Heart right ventricle (tissue), 16 donors: ENCODE results near the gene PLEKHG4. TPM values are rescaled to one million over a fixed set of nuclear protein-coding genes. Genes with fewer than 3 reads are reported as not detected.

Experiments
- ATAC-seq, 8 donors: fragments of 200-7000 bp; cut with Tn5 transposase; one replicate each; pipeline ENCODE4 v1.9.1; 2020; ENCODE audit warnings: mild to moderate bottlenecking in 8 of 8, moderate library complexity in 8 of 8, moderate number of reproducible peaks in 1 of 8
- DNase-seq, 2 donors: peaks; one replicate each; pipeline ENCODE4 v3.0.0-alpha.2; 2020
- H3K27ac ChIP-seq, 10 donors: fragments of 200-600 bp; sonication (generic) in 2 of 10; one replicate each; pipeline versions ENCODE4 v1.5.0 to v1.8.0; 2020 to 2022; ENCODE audit warnings: mild to moderate bottlenecking in 3 of 10
- H3K27me3 ChIP-seq, 7 donors: fragments of 200-600 bp; one replicate each; pipeline ENCODE4 v1.8.0; 2021 to 2022; ENCODE audit warnings: mild to moderate bottlenecking in 2 of 7
- H3K36me3 ChIP-seq, 9 donors: fragments of 200-600 bp; sonication (generic) in 1 of 9; one replicate each; pipeline versions ENCODE4 v1.5.0 to v1.8.0; 2020 to 2022; ENCODE audit warnings: mild to moderate bottlenecking in 2 of 9
- H3K4me1 ChIP-seq, 9 donors: fragments of 200-600 bp; sonication (generic) in 1 of 9; one replicate each; pipeline versions ENCODE4 v1.5.0 to v1.8.0; 2020 to 2022; ENCODE audit warnings: mild to moderate bottlenecking in 4 of 9
- H3K4me3 ChIP-seq, 10 donors: fragments of 200-600 bp; sonication (generic) in 2 of 10; one replicate each; pipeline versions ENCODE4 v1.5.0 to v1.8.0; 2020 to 2022; ENCODE audit warnings: mild to moderate bottlenecking in 7 of 10, moderate library complexity in 2 of 10
- H3K9me3 ChIP-seq, 11 donors: fragments of 200-600 bp in 10 of 11; sonication (generic) in 2 of 11; one replicate each; pipeline versions ENCODE4 v1.5.0 to v1.8.0; 2013 to 2022; ENCODE audit warnings: mild to moderate bottlenecking in 2 of 11, control low read depth in 1 of 11, moderate library complexity in 1 of 11
- CTCF ChIP-seq, 9 donors: fragments of 200-600 bp; sonication (generic) in 2 of 9; IDR thresholded peaks; one replicate each; pipeline versions ENCODE4 v1.5.0 to v1.8.0; 2021 to 2022; ENCODE audit warnings: antibody characterized with exemption in 9 of 9, mild to moderate bottlenecking in 5 of 9, moderate library complexity in 1 of 9
- WGBS, 2 donors: extraction: QIAGEN DNeasy Blood & Tissue Kit; methylation state at CpG; one replicate each; pipeline ENCODE4 v1.1.7; 2013; ENCODE audit warnings: inconsistent platforms in 1 of 2; 5-methylcytosine and 5-hydroxymethylcytosine counted together
- intact Hi-C, 10 donors: fragments of 100-400 bp; cut with DNase I; formaldehyde crosslinking; loops; one replicate each; pipeline versions ENCODE4 v1.11.1 to v1.14.2; 2022
- polyA plus RNA-seq, 2 donors: library from polyadenylated mRNA; stranded (reverse); fragments of 200-250 nt; gene quantifications; one replicate each; pipeline ENCODE4 v1.2.3, GENCODE V29; 2013
- total RNA-seq, 10 donors: library from RNA; stranded (reverse); fragmentation: NEBNext Ultra II Directional in 3 of 10; extraction: Animal tissue kit (Norgen Biotek cat#: 25700) in 3 of 10; gene quantifications; one replicate each; pipeline versions ENCODE4 v1.2.1 to v1.2.4, GENCODE V29; 2021 to 2023
- donor health status: Arrhythmogenic right ventricular cardiomyopathy.
- donor health status: ischemic (EF 13 %, LVEDD 7.1; RV severe dilation, severe dysfunction).
- donor health status: healthy with polysubstance abuse.
- donor health status: DM: no; HTN: yes; CAD: no.
- donor health status: DM: no; HTN: no; CAD: no.
- donor health status: ischemic (EF 25% LVEDD 6.9; RV normal size, moderate dysfunction).
- donor health status: ischemic (EF 25% LVEDD 5.7; RV mildly dilated, moderate dysfunction).
- donor health status: healthy.
- donor health status: DM: yes; HTN: yes; CAD: no.
- donor health status: Ischemic cardiomyopathy.
- donor health status: ischemic (EF 35%, LVEDD 5.7; RV mildly dilated, moderate dysfunction).
- donor health status: nonischemic (EF 11% LVEDD 7.7; RV severe dilation, severe dysfunction).
- donor health status: DM: yes; HTN: yes; CAD: no.
- donor health status: PGD.
- donor health status: ischemic (EF 29% LVEDD 5.4; RV normal size, mild dysfunction).
- donor health status: nonischemic (EF 23%, LVEDD 6.1; RV moderate dilation, normal function).

The PLEKHG4 gene
- total and polyA plus RNA-seq, 12 donors, result 0.25 to 2.9 (median 0.86) TPM

GRCh38 chr16:67252609-67253497 is 26.5 kb upstream of the PLEKHG4 start:
- DNase-seq (no peak), ATAC-seq (no peak)
- peaks cover 0 to 33% (median 0%) of the 10 kb centered on the region in 7 donors for H3K27me3 ChIP-seq
- intact Hi-C loops, result no loop called here
- H3K4me1 ChIP-seq, result peaks cover 3 to 23% (median 14%) of the 10 kb centered on the region in 9 donors
- TF ChIP-seq CTCF (IDR thresholded peaks at IDR 0.05), result no peak
- H3K4me3 ChIP-seq, result no peak overlapping the region
- 96 to 97% methylated on average over 4 of the region's 4 CpGs for WGBS, 2 donors
- no peaks in the 10 kb centered on the region for H3K36me3 ChIP-seq
- H3K9me3 ChIP-seq, result no peaks in the 10 kb centered on the region
- H3K27ac ChIP-seq, result no peak overlapping the region

GRCh38 chr16:67254801-67255552 is 24.4 kb upstream of the PLEKHG4 start:
- ATAC-seq (peak in 5 of 8 donors; percentile 23 to 48 (median 32)), DNase-seq (no peak)
- 73 to 74% methylated on average over 18 of the region's 18 CpGs for WGBS, 2 donors
- H3K4me1 ChIP-seq, result peaks cover 0 to 4% (median 0%) of the 10 kb centered on the region in 9 donors
- H3K36me3 ChIP-seq, result no peaks in the 10 kb centered on the region
- intact Hi-C loops, result no loop called here
- H3K9me3 ChIP-seq, result no peaks in the 10 kb centered on the region
- no peak overlapping the region for H3K4me3 ChIP-seq
- no peak for TF ChIP-seq CTCF (IDR thresholded peaks at IDR 0.05)
- H3K27me3 ChIP-seq, result peaks cover 0 to 12% (median 0%) of the 10 kb centered on the region in 7 donors
- H3K27ac ChIP-seq, result no peak overlapping the region

- intact Hi-C loops, result no loop called here
- no peak for ATAC-seq
- no peak for DNase-seq
- H3K9me3 ChIP-seq, result no peaks in the 10 kb centered on the region
- H3K4me3 ChIP-seq, result no peak overlapping the region
- peaks cover 0 to 5% (median 0%) of the 10 kb centered on the region in 7 donors for H3K27me3 ChIP-seq
- H3K27ac ChIP-seq, result no peak overlapping the region
- H3K4me1 ChIP-seq, result peaks cover 0 to 3% (median 0%) of the 10 kb centered on the region in 9 donors
- no peaks in the 10 kb centered on the region for H3K36me3 ChIP-seq
- TF ChIP-seq CTCF (IDR thresholded peaks at IDR 0.05), result no peak
- WGBS, 2 donors, result 94% methylated on average over 17 of the region's 17 CpGs
Observed at GRCh38 chr16:67255553-67256221, 23.6 kb upstream of the PLEKHG4 start.

GRCh38 chr16:67256701-67257230 is 22.6 kb upstream of the PLEKHG4 start:
- no peak for TF ChIP-seq CTCF (IDR thresholded peaks at IDR 0.05)
- DNase-seq (no peak), ATAC-seq (no peak)
- Histone ChIP-seq H3K9me3 (no peaks in the 10 kb centered on the region), H3K4me3 (no peak overlapping the region), H3K27ac (no peak overlapping the region), H3K27me3 (no peaks in the 10 kb centered on the region), H3K36me3 (no peaks in the 10 kb centered on the region), H3K4me1 (peaks cover 0 to 8% (median 0%) of the 10 kb centered on the region in 9 donors)
- intact Hi-C loops, result no loop called here
- WGBS, 2 donors, result 89 to 97% methylated on average over 11 of the region's 11 CpGs
